A549 (cell line): ENCODE measurements around the gene CABP7.

Source experiments
- CHD2 ChIP-seq: fragments of 150-350 bp; IDR thresholded peaks from 2 replicates; pipeline ENCODE4 v1.6.1; 2014; ENCODE audit warnings: low read length; ENCODE audit not compliant: partially characterized antibody
- EP300 ChIP-seq, 2 experiments: fragments of >200 bp; sonication (Bioruptor Twin); formaldehyde crosslinking; IDR thresholded peaks; 2 replicates in 1 of 2; 3 replicates in 1 of 2; pipeline ENCODE4 v1.6.1; 2016 to 2017
- RFX5 ChIP-seq: fragments of 450-650 bp; IDR thresholded peaks from 2 replicates; pipeline ENCODE4 v1.7.1; 2014; ENCODE audit warnings: antibody characterized with exemption, mild to moderate bottlenecking, moderate library complexity
- TF ChIP-seq, protein P1 (sequence below): fragments of >200 bp; sonication (Bioruptor Twin); formaldehyde crosslinking; IDR thresholded peaks from 3 replicates; pipeline ENCODE4 v1.5.1; 2016
- TF ChIP-seq, protein P2 (sequence below): fragments of 150-350 bp; IDR thresholded peaks from 2 replicates; pipeline ENCODE4 v1.6.1; 2014; ENCODE audit warnings: low read depth, mild to moderate bottlenecking, low read length
- TF ChIP-seq, protein P3 (sequence below): fragments of 250-450 bp; sonication (Bioruptor Pico); IDR thresholded peaks from 2 replicates; pipeline ENCODE4 v1.5.0; 2021; ENCODE audit warnings: mild to moderate bottlenecking, moderate library complexity, borderline replicate concordance
- TF ChIP-seq, protein P4 (sequence below): IDR thresholded peaks from 2 replicates; pipeline ENCODE4 v1.6.1; 2012

DNA sequence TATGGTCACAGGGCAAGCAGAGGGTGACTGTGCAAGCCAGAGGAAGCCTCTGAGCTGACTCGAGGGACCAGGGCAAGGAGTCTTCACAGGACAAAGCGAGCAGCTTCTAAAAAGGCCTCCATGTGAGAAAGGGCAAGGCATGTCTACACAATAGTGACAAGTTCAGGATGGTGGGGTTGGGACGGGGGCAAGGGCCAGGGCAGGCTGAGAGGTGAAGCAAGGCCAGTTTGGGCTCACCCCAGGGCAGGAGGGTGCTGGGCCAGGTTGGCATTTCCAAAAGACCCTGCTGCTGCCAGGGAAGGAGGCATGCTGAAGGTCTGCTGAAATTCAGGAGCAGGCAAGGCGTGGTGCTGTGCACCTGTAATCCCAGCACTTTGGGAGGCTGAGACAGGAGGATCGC lies 12.3 kb upstream of the CABP7 start:
- TF ChIP-seq, protein P1, sequence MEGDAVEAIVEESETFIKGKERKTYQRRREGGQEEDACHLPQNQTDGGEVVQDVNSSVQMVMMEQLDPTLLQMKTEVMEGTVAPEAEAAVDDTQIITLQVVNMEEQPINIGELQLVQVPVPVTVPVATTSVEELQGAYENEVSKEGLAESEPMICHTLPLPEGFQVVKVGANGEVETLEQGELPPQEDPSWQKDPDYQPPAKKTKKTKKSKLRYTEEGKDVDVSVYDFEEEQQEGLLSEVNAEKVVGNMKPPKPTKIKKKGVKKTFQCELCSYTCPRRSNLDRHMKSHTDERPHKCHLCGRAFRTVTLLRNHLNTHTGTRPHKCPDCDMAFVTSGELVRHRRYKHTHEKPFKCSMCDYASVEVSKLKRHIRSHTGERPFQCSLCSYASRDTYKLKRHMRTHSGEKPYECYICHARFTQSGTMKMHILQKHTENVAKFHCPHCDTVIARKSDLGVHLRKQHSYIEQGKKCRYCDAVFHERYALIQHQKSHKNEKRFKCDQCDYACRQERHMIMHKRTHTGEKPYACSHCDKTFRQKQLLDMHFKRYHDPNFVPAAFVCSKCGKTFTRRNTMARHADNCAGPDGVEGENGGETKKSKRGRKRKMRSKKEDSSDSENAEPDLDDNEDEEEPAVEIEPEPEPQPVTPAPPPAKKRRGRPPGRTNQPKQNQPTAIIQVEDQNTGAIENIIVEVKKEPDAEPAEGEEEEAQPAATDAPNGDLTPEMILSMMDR, result no peak
- TF ChIP-seq EP300 (IDR thresholded peaks at IDR 0.05) (no peak), RFX5 (no peak), CHD2 (no peak)
- TF ChIP-seq, protein P2, sequence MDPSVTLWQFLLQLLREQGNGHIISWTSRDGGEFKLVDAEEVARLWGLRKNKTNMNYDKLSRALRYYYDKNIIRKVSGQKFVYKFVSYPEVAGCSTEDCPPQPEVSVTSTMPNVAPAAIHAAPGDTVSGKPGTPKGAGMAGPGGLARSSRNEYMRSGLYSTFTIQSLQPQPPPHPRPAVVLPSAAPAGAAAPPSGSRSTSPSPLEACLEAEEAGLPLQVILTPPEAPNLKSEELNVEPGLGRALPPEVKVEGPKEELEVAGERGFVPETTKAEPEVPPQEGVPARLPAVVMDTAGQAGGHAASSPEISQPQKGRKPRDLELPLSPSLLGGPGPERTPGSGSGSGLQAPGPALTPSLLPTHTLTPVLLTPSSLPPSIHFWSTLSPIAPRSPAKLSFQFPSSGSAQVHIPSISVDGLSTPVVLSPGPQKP, result no peak
- TF ChIP-seq, protein P3, sequence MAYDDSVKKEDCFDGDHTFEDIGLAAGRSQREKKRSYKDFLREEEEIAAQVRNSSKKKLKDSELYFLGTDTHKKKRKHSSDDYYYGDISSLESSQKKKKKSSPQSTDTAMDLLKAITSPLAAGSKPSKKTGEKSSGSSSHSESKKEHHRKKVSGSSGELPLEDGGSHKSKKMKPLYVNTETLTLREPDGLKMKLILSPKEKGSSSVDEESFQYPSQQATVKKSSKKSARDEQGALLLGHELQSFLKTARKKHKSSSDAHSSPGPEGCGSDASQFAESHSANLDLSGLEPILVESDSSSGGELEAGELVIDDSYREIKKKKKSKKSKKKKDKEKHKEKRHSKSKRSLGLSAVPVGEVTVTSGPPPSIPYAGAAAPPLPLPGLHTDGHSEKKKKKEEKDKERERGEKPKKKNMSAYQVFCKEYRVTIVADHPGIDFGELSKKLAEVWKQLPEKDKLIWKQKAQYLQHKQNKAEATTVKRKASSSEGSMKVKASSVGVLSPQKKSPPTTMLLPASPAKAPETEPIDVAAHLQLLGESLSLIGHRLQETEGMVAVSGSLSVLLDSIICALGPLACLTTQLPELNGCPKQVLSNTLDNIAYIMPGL (CRISPR knock-in tag), result no peak
- TF ChIP-seq, protein P4, sequence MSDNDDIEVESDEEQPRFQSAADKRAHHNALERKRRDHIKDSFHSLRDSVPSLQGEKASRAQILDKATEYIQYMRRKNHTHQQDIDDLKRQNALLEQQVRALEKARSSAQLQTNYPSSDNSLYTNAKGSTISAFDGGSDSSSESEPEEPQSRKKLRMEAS, result no peak
